ENCODE measurements around the gene ARHGAP40.

DNA sequence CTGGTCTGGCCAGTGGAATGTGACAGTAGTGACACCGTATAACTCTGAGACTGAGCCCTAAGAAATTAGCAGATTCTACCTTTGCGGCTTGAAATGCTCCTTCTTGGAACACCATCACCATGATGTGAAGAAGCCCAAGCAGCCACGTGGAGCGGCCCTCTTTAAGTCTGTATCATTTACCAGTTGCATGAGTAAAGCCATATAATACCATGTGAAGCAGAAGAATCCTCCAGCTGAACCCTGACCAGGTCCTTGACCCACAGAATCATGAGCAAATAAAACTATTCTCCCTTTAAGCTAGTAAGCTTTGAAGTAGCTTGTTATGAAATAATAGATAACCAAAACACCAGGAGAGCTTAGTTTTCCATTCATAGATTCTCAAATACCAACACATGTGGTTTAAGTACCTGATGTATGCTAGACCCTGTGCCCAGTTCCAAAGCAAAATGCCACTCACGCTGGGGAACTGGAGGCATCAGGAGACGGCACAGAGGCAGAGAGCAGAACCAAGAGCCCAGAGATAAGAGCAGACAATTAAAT is 65.9 kb downstream of the ARHGAP40 start:
- no peak for TF ChIP-seq CTCF (IDR thresholded peaks at IDR 0.05; ENCODE audit: low read depth, low read length)
- no peak for TF ChIP-seq MYC (IDR thresholded peaks at IDR 0.05; ENCODE audit: low read depth, low read length)

Measured in NB4 (cell line).